Left lung (tissue), 10 donors: ENCODE data around the gene MID1. TPM values are rescaled to one million over a fixed set of nuclear protein-coding genes. Genes with fewer than 3 reads are reported as not detected.

Source experiments
- ATAC-seq: fragments of 200-7000 bp; cut with Tn5 transposase; one replicate; pipeline ENCODE4 v1.9.1; 2020; ENCODE audit warnings: moderate library complexity
- DNase-seq, 4 donors: peaks; one replicate each; pipeline ENCODE4 v3.0.0-alpha.2; 2013 to 2020
- H3K27ac ChIP-seq, 2 donors: fragments of 200-600 bp; sonication (generic) in 1 of 2; one replicate each; pipeline versions ENCODE4 v1.5.0 to v1.8.0; 2020 to 2021
- H3K27me3 ChIP-seq, 2 donors: fragments of 200-600 bp; sonication (generic) in 1 of 2; one replicate each; pipeline versions ENCODE4 v1.5.0 to v1.8.0; 2020 to 2021
- H3K36me3 ChIP-seq, 2 donors: fragments of 200-600 bp; sonication (generic) in 1 of 2; one replicate each; pipeline versions ENCODE4 v1.5.0 to v1.8.0; 2020 to 2021
- H3K4me1 ChIP-seq, 2 donors: fragments of 200-600 bp; one replicate each; pipeline ENCODE4 v1.8.0; 2021
- H3K4me3 ChIP-seq, 2 donors: fragments of 200-600 bp; sonication (generic) in 1 of 2; one replicate each; pipeline versions ENCODE4 v1.5.0 to v1.8.0; 2020 to 2021; ENCODE audit warnings: mild to moderate bottlenecking in 1 of 2
- H3K9me3 ChIP-seq, 2 donors: fragments of 200-600 bp; sonication (generic) in 1 of 2; one replicate each; pipeline versions ENCODE4 v1.5.0 to v1.8.0; 2020 to 2021
- intact Hi-C, 2 donors: fragments of 100-400 bp; cut with DNase I; formaldehyde crosslinking; loops; one replicate each; pipeline versions ENCODE4 v1.11.2 to v1.14.2; 2022
- polyA plus RNA-seq, 6 donors: library from polyadenylated mRNA; unstranded; fragments of 120-200 nt; gene quantifications; one replicate each; pipeline ENCODE4 v1.2.1, GENCODE V29; 2013; ENCODE audit not compliant: insufficient read length in 6 of 6
- total RNA-seq, 2 donors: library from RNA; stranded (reverse); fragmentation: NEBNext Ultra II Directional; extraction: Animal tissue kit (Norgen Biotek cat#: 25700); gene quantifications; one replicate each; pipeline ENCODE4 v1.2.1, GENCODE V29; 2021
- TF ChIP-seq, protein P1 (sequence below), 2 donors: fragments of 200-600 bp; sonication (generic) in 1 of 2; IDR thresholded peaks; one replicate each; pipeline versions ENCODE4 v1.5.0 to v1.8.0; 2021; ENCODE audit warnings: antibody characterized with exemption in 2 of 2
- donor health status: DM: no; HTN: yes; CAD: no.
- donor health status: DM: no; HTN: no; CAD: no.

The MID1 gene
- total and polyA plus RNA-seq, 8 donors: 19.3 to 29.8 (median 24.2) TPM

GRCh38 chrX:10631416-10632145, 11.2 kb upstream of the MID1 start:
- Histone ChIP-seq H3K36me3 (no peaks in the 10 kb centered on the region), H3K4me3 (no peak overlapping the region), H3K27ac (no peak overlapping the region), H3K4me1 (no peaks in the 10 kb centered on the region), H3K9me3 (no peaks in the 10 kb centered on the region), H3K27me3 (no peaks in the 10 kb centered on the region)
- ATAC-seq (no peak), DNase-seq (no peak)
- TF ChIP-seq, protein P1, sequence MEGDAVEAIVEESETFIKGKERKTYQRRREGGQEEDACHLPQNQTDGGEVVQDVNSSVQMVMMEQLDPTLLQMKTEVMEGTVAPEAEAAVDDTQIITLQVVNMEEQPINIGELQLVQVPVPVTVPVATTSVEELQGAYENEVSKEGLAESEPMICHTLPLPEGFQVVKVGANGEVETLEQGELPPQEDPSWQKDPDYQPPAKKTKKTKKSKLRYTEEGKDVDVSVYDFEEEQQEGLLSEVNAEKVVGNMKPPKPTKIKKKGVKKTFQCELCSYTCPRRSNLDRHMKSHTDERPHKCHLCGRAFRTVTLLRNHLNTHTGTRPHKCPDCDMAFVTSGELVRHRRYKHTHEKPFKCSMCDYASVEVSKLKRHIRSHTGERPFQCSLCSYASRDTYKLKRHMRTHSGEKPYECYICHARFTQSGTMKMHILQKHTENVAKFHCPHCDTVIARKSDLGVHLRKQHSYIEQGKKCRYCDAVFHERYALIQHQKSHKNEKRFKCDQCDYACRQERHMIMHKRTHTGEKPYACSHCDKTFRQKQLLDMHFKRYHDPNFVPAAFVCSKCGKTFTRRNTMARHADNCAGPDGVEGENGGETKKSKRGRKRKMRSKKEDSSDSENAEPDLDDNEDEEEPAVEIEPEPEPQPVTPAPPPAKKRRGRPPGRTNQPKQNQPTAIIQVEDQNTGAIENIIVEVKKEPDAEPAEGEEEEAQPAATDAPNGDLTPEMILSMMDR (IDR thresholded peaks at IDR 0.05): no peak
- intact Hi-C loops: loop anchor here in 1 of 2 donors (10.0 kb wide), 1 partner anchor 447 kb away; no protein-coding TSS in a partner anchor

GRCh38 chrX:10630320-10630719, 9.9 kb upstream of the MID1 start:
- Histone ChIP-seq H3K9me3 (no peaks in the 10 kb centered on the region), H3K27me3 (no peaks in the 10 kb centered on the region), H3K4me3 (no peak overlapping the region), H3K36me3 (no peaks in the 10 kb centered on the region), H3K4me1 (no peaks in the 10 kb centered on the region), H3K27ac (no peak overlapping the region)
- ATAC-seq (no peak), DNase-seq (no peak)
- intact Hi-C loops: loop anchor here in 1 of 2 donors (10.0 kb wide), 1 partner anchor 446 kb away; no protein-coding TSS in a partner anchor
- TF ChIP-seq, protein P1 (IDR thresholded peaks at IDR 0.05): no peak

DNA sequence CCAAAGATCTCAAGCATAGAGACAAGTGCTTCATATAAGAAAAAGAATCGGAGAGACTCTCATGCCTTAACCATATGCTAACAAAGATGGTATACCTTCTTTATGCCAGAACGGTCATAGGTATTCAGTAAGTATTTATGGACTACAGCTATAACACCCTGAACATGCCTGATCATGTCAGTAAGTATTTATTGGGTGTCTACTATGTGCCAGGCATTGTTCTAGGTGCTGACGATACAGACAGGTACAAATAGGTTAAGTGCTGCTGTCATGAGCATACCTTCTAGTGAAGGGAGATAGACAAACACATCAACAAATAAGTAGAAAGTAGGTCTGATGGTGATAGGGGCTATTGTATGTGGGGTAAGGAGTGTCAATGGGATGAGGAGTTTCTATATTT, 9.5 kb upstream of the MID1 start:
- Histone ChIP-seq H3K9me3 (no peaks in the 10 kb centered on the region), H3K4me1 (no peaks in the 10 kb centered on the region), H3K27ac (no peak overlapping the region), H3K36me3 (no peaks in the 10 kb centered on the region), H3K27me3 (no peaks in the 10 kb centered on the region), H3K4me3 (no peak overlapping the region)
- ATAC-seq: no peak
- no peak for DNase-seq
- intact Hi-C loops: loop anchor here in 1 of 2 donors (10.0 kb wide), 1 partner anchor 445 kb away; no protein-coding TSS in a partner anchor
- TF ChIP-seq, protein P1 (IDR thresholded peaks at IDR 0.05): no peak

- Histone ChIP-seq H3K36me3 (no peaks in the 10 kb centered on the region), H3K27ac (no peak overlapping the region), H3K4me3 (no peak overlapping the region), H3K9me3 (no peaks in the 10 kb centered on the region), H3K4me1 (no peaks in the 10 kb centered on the region), H3K27me3 (no peaks in the 10 kb centered on the region)
- intact Hi-C loops: no loop called here
- DNase-seq (no peak), ATAC-seq (no peak)
- TF ChIP-seq, protein P1 (IDR thresholded peaks at IDR 0.05): no peak
Observed at GRCh38 chrX:10628906-10629305, 8.5 kb upstream of the MID1 start.

DNA sequence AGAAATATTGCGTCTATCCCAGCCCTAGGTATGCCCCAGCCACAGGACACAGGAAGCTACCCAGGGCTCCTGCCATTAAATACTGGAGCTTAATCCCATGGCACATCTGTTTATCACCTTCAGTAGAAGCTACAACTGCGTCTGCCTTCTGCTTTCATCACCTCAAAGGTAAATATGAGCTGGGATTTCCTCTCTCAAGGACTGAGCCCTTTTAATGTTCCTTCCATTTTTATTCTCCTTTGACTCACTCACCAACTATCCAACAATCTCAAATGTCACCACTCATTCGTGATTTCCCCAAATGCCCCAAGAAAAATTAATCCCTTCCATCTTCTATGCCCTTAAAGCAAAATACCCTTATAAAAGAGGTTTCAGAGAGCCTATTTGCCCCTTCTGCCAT, 1.8 kb upstream of the MID1 start:
- Histone ChIP-seq H3K27ac (no peak overlapping the region), H3K27me3 (peaks cover 0 to 21% of the 10 kb centered on the region in 2 donors), H3K4me3 (no peak overlapping the region), H3K9me3 (no peaks in the 10 kb centered on the region), H3K36me3 (no peaks in the 10 kb centered on the region), H3K4me1 (no peaks in the 10 kb centered on the region)
- intact Hi-C loops: no loop called here
- ATAC-seq: no peak
- no peak for DNase-seq
- TF ChIP-seq, protein P1 (IDR thresholded peaks at IDR 0.05): no peak
